ENCODE results near the gene PHF2. TPM values are rescaled to one million over a fixed set of nuclear protein-coding genes. Genes with fewer than 3 reads are reported as not detected.
A peak's percentile ranks its signal among the peaks of the same experiment; 100 is the strongest.

PHF2 gene
- total RNA-seq, 1 donor from 2014 or later: 18.8 TPM

GRCh38 chr9:93620041-93620506 lies 43.7 kb downstream of the PHF2 start:
- Histone ChIP-seq H3K27me3 (ENCODE audit: control insufficient read depth in 3 of 3, insufficient read depth in 3 of 3, low read length in 3 of 3) (no peaks in the 10 kb centered on the region), H3K36me3 (ENCODE audit: control insufficient read depth in 3 of 3, insufficient read depth in 3 of 3, low read length in 3 of 3) (peaks cover 0 to 2% (median 0%) of the 10 kb centered on the region in 3 donors), H3K4me3 (ENCODE audit: low read length in 3 of 3) (no peak overlapping the region), H3K4me1 (ENCODE audit: control insufficient read depth in 3 of 3, insufficient read depth in 3 of 3, low read length in 3 of 3) (peaks cover 26 to 60% (median 48%) of the 10 kb centered on the region in 3 donors), H3K9ac (ENCODE audit: low read depth in 1 of 3, low read length in 3 of 3) (peak overlapping the region in 1 of 3 donors; percentile 25), H3K27ac (ENCODE audit: low read depth, low read length) (no peak overlapping the region), H3K9me3 (ENCODE audit: control insufficient read depth in 3 of 3, low read length in 3 of 3) (no peaks in the 10 kb centered on the region)

GRCh38 chr9:93620881-93621820 lies 44.8 kb downstream of the PHF2 start:
- H3K9me3 ChIP-seq (ENCODE audit: control insufficient read depth in 3 of 3, low read length in 3 of 3): no peaks in the 10 kb centered on the region
- peaks cover 0 to 2% (median 0%) of the 10 kb centered on the region in 3 donors for H3K36me3 ChIP-seq (ENCODE audit: control insufficient read depth in 3 of 3, insufficient read depth in 3 of 3, low read length in 3 of 3)
- peak overlapping the region in 1 of 3 donors; percentile 8 for H3K9ac ChIP-seq (ENCODE audit: low read depth in 1 of 3, low read length in 3 of 3)
- H3K4me3 ChIP-seq (ENCODE audit: low read length in 3 of 3): peak overlapping the region in 1 of 3 donors; percentile 13
- H3K27me3 ChIP-seq (ENCODE audit: control insufficient read depth in 3 of 3, insufficient read depth in 3 of 3, low read length in 3 of 3): no peaks in the 10 kb centered on the region
- no peak overlapping the region for H3K27ac ChIP-seq (ENCODE audit: low read depth, low read length)
- peaks cover 26 to 60% (median 48%) of the 10 kb centered on the region in 3 donors for H3K4me1 ChIP-seq (ENCODE audit: control insufficient read depth in 3 of 3, insufficient read depth in 3 of 3, low read length in 3 of 3)

- no peaks in the 10 kb centered on the region for H3K9me3 ChIP-seq (ENCODE audit: control insufficient read depth in 3 of 3, low read length in 3 of 3)
- no peaks in the 10 kb centered on the region for H3K27me3 ChIP-seq (ENCODE audit: control insufficient read depth in 3 of 3, insufficient read depth in 3 of 3, low read length in 3 of 3)
- peaks cover 26 to 59% (median 45%) of the 10 kb centered on the region in 3 donors for H3K4me1 ChIP-seq (ENCODE audit: control insufficient read depth in 3 of 3, insufficient read depth in 3 of 3, low read length in 3 of 3)
- no peak overlapping the region for H3K27ac ChIP-seq (ENCODE audit: low read depth, low read length)
- H3K36me3 ChIP-seq (ENCODE audit: control insufficient read depth in 3 of 3, insufficient read depth in 3 of 3, low read length in 3 of 3): peaks cover 0 to 2% (median 0%) of the 10 kb centered on the region in 3 donors
- H3K4me3 ChIP-seq (ENCODE audit: low read length in 3 of 3): no peak overlapping the region
- no peak overlapping the region for H3K9ac ChIP-seq (ENCODE audit: low read depth in 1 of 3, low read length in 3 of 3)
Observed at GRCh38 chr9:93621922-93622321, 45.5 kb downstream of the PHF2 start.

GRCh38 chr9:93622691-93623090 lies 46.3 kb downstream of the PHF2 start:
- Histone ChIP-seq H3K4me3 (ENCODE audit: low read length in 3 of 3) (no peak overlapping the region), H3K9me3 (ENCODE audit: control insufficient read depth in 3 of 3, low read length in 3 of 3) (peaks cover 0 to 3% (median 0%) of the 10 kb centered on the region in 3 donors), H3K27ac (ENCODE audit: low read depth, low read length) (no peak overlapping the region), H3K27me3 (ENCODE audit: control insufficient read depth in 3 of 3, insufficient read depth in 3 of 3, low read length in 3 of 3) (no peaks in the 10 kb centered on the region), H3K9ac (ENCODE audit: low read depth in 1 of 3, low read length in 3 of 3) (no peak overlapping the region), H3K4me1 (ENCODE audit: control insufficient read depth in 3 of 3, insufficient read depth in 3 of 3, low read length in 3 of 3) (peaks cover 24 to 53% (median 42%) of the 10 kb centered on the region in 3 donors), H3K36me3 (ENCODE audit: control insufficient read depth in 3 of 3, insufficient read depth in 3 of 3, low read length in 3 of 3) (peaks cover 0 to 2% (median 0%) of the 10 kb centered on the region in 3 donors)

GRCh38 chr9:93623753-93624152 lies 47.4 kb downstream of the PHF2 start:
- Histone ChIP-seq H3K36me3 (ENCODE audit: control insufficient read depth in 3 of 3, insufficient read depth in 3 of 3, low read length in 3 of 3) (no peaks in the 10 kb centered on the region), H3K27ac (ENCODE audit: low read depth, low read length) (no peak overlapping the region), H3K4me1 (ENCODE audit: control insufficient read depth in 3 of 3, insufficient read depth in 3 of 3, low read length in 3 of 3) (peaks cover 24 to 43% (median 38%) of the 10 kb centered on the region in 3 donors), H3K9ac (ENCODE audit: low read depth in 1 of 3, low read length in 3 of 3) (no peak overlapping the region), H3K27me3 (ENCODE audit: control insufficient read depth in 3 of 3, insufficient read depth in 3 of 3, low read length in 3 of 3) (no peaks in the 10 kb centered on the region), H3K4me3 (ENCODE audit: low read length in 3 of 3) (no peak overlapping the region), H3K9me3 (ENCODE audit: control insufficient read depth in 3 of 3, low read length in 3 of 3) (peaks cover 0 to 4% (median 0%) of the 10 kb centered on the region in 3 donors)

- H3K27me3 ChIP-seq (ENCODE audit: control insufficient read depth in 3 of 3, insufficient read depth in 3 of 3, low read length in 3 of 3): no peaks in the 10 kb centered on the region
- no peak overlapping the region for H3K4me3 ChIP-seq (ENCODE audit: low read length in 3 of 3)
- peaks cover 0 to 4% (median 0%) of the 10 kb centered on the region in 3 donors for H3K9me3 ChIP-seq (ENCODE audit: control insufficient read depth in 3 of 3, low read length in 3 of 3)
- H3K27ac ChIP-seq (ENCODE audit: low read depth, low read length): no peak overlapping the region
- no peak overlapping the region for H3K9ac ChIP-seq (ENCODE audit: low read depth in 1 of 3, low read length in 3 of 3)
- H3K4me1 ChIP-seq (ENCODE audit: control insufficient read depth in 3 of 3, insufficient read depth in 3 of 3, low read length in 3 of 3): peaks cover 17 to 36% (median 31%) of the 10 kb centered on the region in 3 donors
- no peaks in the 10 kb centered on the region for H3K36me3 ChIP-seq (ENCODE audit: control insufficient read depth in 3 of 3, insufficient read depth in 3 of 3, low read length in 3 of 3)
Observed at GRCh38 chr9:93624431-93624834, 48.0 kb downstream of the PHF2 start.

- Histone ChIP-seq H3K27me3 (ENCODE audit: control insufficient read depth in 3 of 3, insufficient read depth in 3 of 3, low read length in 3 of 3) (no peaks in the 10 kb centered on the region), H3K27ac (ENCODE audit: low read depth, low read length) (no peak overlapping the region), H3K36me3 (ENCODE audit: control insufficient read depth in 3 of 3, insufficient read depth in 3 of 3, low read length in 3 of 3) (no peaks in the 10 kb centered on the region), H3K4me1 (ENCODE audit: control insufficient read depth in 3 of 3, insufficient read depth in 3 of 3, low read length in 3 of 3) (peaks cover 12 to 31% (median 26%) of the 10 kb centered on the region in 3 donors), H3K9me3 (ENCODE audit: control insufficient read depth in 3 of 3, low read length in 3 of 3) (peaks cover 0 to 4% (median 0%) of the 10 kb centered on the region in 3 donors), H3K4me3 (ENCODE audit: low read length in 3 of 3) (no peak overlapping the region), H3K9ac (ENCODE audit: low read depth in 1 of 3, low read length in 3 of 3) (no peak overlapping the region)
Observed at GRCh38 chr9:93624977-93625376, 48.6 kb downstream of the PHF2 start.

DNA sequence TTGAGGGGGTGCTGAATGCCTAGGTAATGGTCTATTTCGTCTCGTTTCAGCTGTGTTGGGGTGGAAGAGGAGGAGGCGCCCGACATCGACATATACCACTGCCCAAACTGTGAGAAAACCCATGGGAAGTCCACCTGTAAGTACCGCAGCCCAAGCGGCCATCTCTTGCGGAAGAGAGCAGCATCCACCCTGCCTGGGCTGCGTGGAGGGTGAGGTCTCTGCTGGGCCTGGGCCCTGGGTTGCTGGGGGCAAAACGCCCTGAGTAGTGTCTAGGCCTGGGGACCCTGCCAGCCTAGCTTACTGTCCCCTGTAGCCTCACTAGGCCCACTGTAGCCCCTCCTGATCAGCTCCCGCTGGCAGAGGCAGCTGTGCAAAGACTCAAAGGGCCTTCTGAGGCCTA lies 53.5 kb downstream of the PHF2 start:
- peaks cover 19 to 22% (median 21%) of the 10 kb centered on the region in 3 donors for H3K36me3 ChIP-seq (ENCODE audit: control insufficient read depth in 3 of 3, insufficient read depth in 3 of 3, low read length in 3 of 3)
- H3K27me3 ChIP-seq (ENCODE audit: control insufficient read depth in 3 of 3, insufficient read depth in 3 of 3, low read length in 3 of 3): no peaks in the 10 kb centered on the region
- H3K9ac ChIP-seq (ENCODE audit: low read depth in 1 of 3, low read length in 3 of 3): no peak overlapping the region

GRCh38 chr9:93630806-93631411 lies 54.5 kb downstream of the PHF2 start:
- Histone ChIP-seq H3K4me1 (ENCODE audit: control insufficient read depth in 3 of 3, insufficient read depth in 3 of 3, low read length in 3 of 3) (peaks cover 0 to 8% (median 0%) of the 10 kb centered on the region in 3 donors), H3K27me3 (ENCODE audit: control insufficient read depth in 3 of 3, insufficient read depth in 3 of 3, low read length in 3 of 3) (no peaks in the 10 kb centered on the region), H3K4me3 (ENCODE audit: low read length in 3 of 3) (no peak overlapping the region), H3K9me3 (ENCODE audit: control insufficient read depth in 3 of 3, low read length in 3 of 3) (peaks cover 0 to 4% (median 0%) of the 10 kb centered on the region in 3 donors), H3K9ac (ENCODE audit: low read depth in 1 of 3, low read length in 3 of 3) (no peak overlapping the region), H3K27ac (ENCODE audit: low read depth, low read length) (no peak overlapping the region), H3K36me3 (ENCODE audit: control insufficient read depth in 3 of 3, insufficient read depth in 3 of 3, low read length in 3 of 3) (peaks cover 21 to 26% (median 25%) of the 10 kb centered on the region in 3 donors)

More for the DNA sequence above, 53.5 kb downstream of the PHF2 start:
- H3K4me3 ChIP-seq (ENCODE audit: low read length in 3 of 3): no peak overlapping the region
- H3K27ac ChIP-seq (ENCODE audit: low read depth, low read length): no peak overlapping the region
- peaks cover 0 to 4% (median 0%) of the 10 kb centered on the region in 3 donors for H3K9me3 ChIP-seq (ENCODE audit: control insufficient read depth in 3 of 3, low read length in 3 of 3)
- H3K4me1 ChIP-seq (ENCODE audit: control insufficient read depth in 3 of 3, insufficient read depth in 3 of 3, low read length in 3 of 3): peaks cover 0 to 7% (median 0%) of the 10 kb centered on the region in 3 donors
